Heart left ventricle (tissue), 16 donors: ENCODE data around the gene KIAA0408. TPM values are rescaled to one million over a fixed set of nuclear protein-coding genes. Genes with fewer than 3 reads are reported as not detected.

ENCODE experiments used
- ATAC-seq, 4 donors: fragments of 200-7000 bp; cut with Tn5 transposase; one replicate each; pipeline ENCODE4 v1.9.1; 2020 to 2022; ENCODE audit warnings: moderate library complexity in 4 of 4, mild to moderate bottlenecking in 3 of 4, moderate number of reproducible peaks in 1 of 4
- DNase-seq, 5 donors: peaks; one replicate each; pipeline ENCODE4 v3.0.0-alpha.2; 2020
- H3K27ac ChIP-seq, 12 donors: fragments of 200-600 bp; sonication (generic) in 4 of 12; one replicate each; pipeline versions ENCODE4 v1.5.0 to v1.8.0; 2016 to 2022; ENCODE audit warnings: mild to moderate bottlenecking in 2 of 12
- H3K27me3 ChIP-seq, 9 donors: fragments of 200-600 bp; sonication (generic) in 2 of 9; one replicate each; pipeline versions ENCODE4 v1.5.1 to v1.8.0; 2016 to 2022; ENCODE audit warnings: mild to moderate bottlenecking in 3 of 9
- H3K36me3 ChIP-seq, 9 donors: fragments of 200-600 bp; sonication (generic) in 2 of 9; one replicate each; pipeline versions ENCODE4 v1.5.0 to v1.8.0; 2018 to 2022; ENCODE audit warnings: mild to moderate bottlenecking in 2 of 9
- H3K4me1 ChIP-seq, 12 donors: fragments of 200-600 bp; sonication (generic) in 4 of 12; one replicate each; pipeline versions ENCODE4 v1.5.0 to v1.8.0; 2016 to 2022; ENCODE audit warnings: mild to moderate bottlenecking in 3 of 12
- H3K4me3 ChIP-seq, 12 donors: fragments of 200-600 bp; sonication (generic) in 4 of 12; one replicate each; pipeline versions ENCODE4 v1.5.0 to v1.8.0; 2017 to 2022; ENCODE audit warnings: mild to moderate bottlenecking in 9 of 12, moderate library complexity in 4 of 12
- H3K9me3 ChIP-seq, 12 donors: fragments of 200-600 bp; sonication (generic) in 4 of 12; one replicate each; pipeline versions ENCODE4 v1.5.0 to v1.8.0; 2016 to 2022; ENCODE audit warnings: mild to moderate bottlenecking in 1 of 12
- POLR2A ChIP-seq, 2 donors: fragments of 450-650 bp; IDR thresholded peaks; one replicate each; pipeline ENCODE4 v1.6.1; 2017; ENCODE audit warnings: antibody characterized with exemption in 2 of 2, mild to moderate bottlenecking in 2 of 2, moderate library complexity in 2 of 2
- WGBS, 4 donors: extraction: QIAGEN DNeasy Blood & Tissue Kit in 2 of 4; methylation state at CpG; one replicate each; pipeline versions ENCODE4 v1.1.5 to v1.1.7; 2013 to 2018; 5-methylcytosine and 5-hydroxymethylcytosine counted together
- intact Hi-C, 10 donors: fragments of 100-400 bp; cut with DNase I; formaldehyde crosslinking; loops; one replicate each; pipeline versions ENCODE4 v1.11.1 to v1.14.2; 2022
- polyA plus RNA-seq, 2 donors: library from polyadenylated mRNA; stranded (reverse); fragments of 200-250 nt; gene quantifications; one replicate each; pipeline ENCODE4 v1.2.3, GENCODE V29; 2013
- total RNA-seq, 9 donors: library from RNA; depleted of rRNA in 2 of 9; stranded (reverse); fragments of >200 nt in 2 of 9; fragmentation: NEBNext Ultra II Directional in 3 of 9; extraction: Animal tissue kit (Norgen Biotek cat#: 25700) in 3 of 9; gene quantifications; one replicate each; pipeline versions ENCODE4 v1.1.0 to v1.2.4, GENCODE V29; 2016 to 2023
- TF ChIP-seq, protein P1 (sequence below), 12 donors: fragments of 200-600 bp; sonication (generic) in 4 of 12; IDR thresholded peaks; one replicate each; pipeline versions ENCODE4 v1.5.0 to v1.8.0; 2018 to 2022; ENCODE audit warnings: antibody characterized with exemption in 12 of 12, mild to moderate bottlenecking in 5 of 12
- donor health status: ischemic (EF 13 %, LVEDD 7.1; RV severe dilation, severe dysfunction).
- donor health status: healthy with polysubstance abuse.
- donor health status: DM: no; HTN: yes; CAD: no.
- donor health status: DM: no; HTN: no; CAD: no.
- donor health status: ischemic (EF 25% LVEDD 6.9; RV normal size, moderate dysfunction).
- donor health status: ischemic (EF 25% LVEDD 5.7; RV mildly dilated, moderate dysfunction).
- donor health status: healthy.
- donor health status: DM: yes; HTN: yes; CAD: no.
- donor health status: ischemic (EF 35%, LVEDD 5.7; RV mildly dilated, moderate dysfunction).
- donor health status: nonischemic (EF 11% LVEDD 7.7; RV severe dilation, severe dysfunction).
- donor health status: DM: yes; HTN: yes; CAD: no.
- donor health status: PGD.
- donor health status: ischemic (EF 29% LVEDD 5.4; RV normal size, mild dysfunction).
- donor health status: nonischemic (EF 23%, LVEDD 6.1; RV moderate dilation, normal function).

Gene KIAA0408
- total and polyA plus RNA-seq, 11 donors = 0.28 to 3.3 (median 1.1) TPM

DNA sequence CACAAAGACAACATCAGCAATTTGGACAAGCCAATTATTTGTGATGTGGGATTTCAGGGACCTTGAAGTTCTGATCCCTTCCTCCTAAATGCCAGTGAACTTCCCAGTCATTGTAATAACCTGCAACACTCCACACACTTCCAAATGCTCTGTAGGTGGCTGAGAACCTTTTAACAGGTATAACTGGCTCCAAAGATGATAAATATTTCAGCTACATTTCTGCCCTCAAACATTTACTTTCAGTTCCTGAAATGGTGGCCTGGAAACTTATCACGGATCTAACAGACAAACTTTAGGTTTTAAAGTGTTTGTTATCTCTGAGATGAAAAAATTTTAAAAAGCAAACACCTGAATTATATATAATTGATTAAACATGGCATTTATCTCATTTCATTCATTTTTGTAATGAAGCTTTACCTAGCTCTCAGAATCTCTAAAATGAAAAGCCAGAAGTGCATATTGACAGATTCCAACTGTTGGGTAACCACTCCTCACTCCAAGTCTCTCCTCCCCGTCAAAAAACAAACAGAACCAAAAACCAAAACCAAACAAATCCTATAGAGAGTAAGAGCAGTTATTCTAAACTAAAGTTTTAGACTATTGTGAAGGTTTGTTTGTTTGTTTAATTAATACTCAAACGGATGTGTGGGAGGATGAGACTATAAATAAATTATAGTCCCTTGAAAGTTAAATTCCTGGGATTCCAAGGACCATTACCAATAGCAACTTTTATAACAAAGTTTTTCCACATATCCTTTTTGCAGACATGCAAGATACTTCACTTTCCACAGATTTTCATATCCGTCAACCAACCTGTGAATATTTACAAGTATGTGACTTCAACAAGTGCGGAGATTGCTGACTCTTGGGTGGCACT is 12.4 kb upstream of the KIAA0408 start:
- intact Hi-C loops = no loop called here
- H3K4me1 ChIP-seq = no peaks in the 10 kb centered on the region
- ATAC-seq = no peak
- H3K27me3 ChIP-seq = peaks cover 0 to 17% (median 0%) of the 10 kb centered on the region in 9 donors
- H3K36me3 ChIP-seq = peaks cover 0 to 10% (median 0%) of the 10 kb centered on the region in 9 donors
- no peak for DNase-seq
- no peaks in the 10 kb centered on the region for H3K9me3 ChIP-seq
- 64 to 70% (median 67%) methylated on average over 5 of the region's 5 CpGs for WGBS, 4 donors
- H3K27ac ChIP-seq = no peak overlapping the region
- H3K4me3 ChIP-seq = no peak overlapping the region
- TF ChIP-seq POLR2A (IDR thresholded peaks at IDR 0.05) = no peak
- TF ChIP-seq, protein P1, sequence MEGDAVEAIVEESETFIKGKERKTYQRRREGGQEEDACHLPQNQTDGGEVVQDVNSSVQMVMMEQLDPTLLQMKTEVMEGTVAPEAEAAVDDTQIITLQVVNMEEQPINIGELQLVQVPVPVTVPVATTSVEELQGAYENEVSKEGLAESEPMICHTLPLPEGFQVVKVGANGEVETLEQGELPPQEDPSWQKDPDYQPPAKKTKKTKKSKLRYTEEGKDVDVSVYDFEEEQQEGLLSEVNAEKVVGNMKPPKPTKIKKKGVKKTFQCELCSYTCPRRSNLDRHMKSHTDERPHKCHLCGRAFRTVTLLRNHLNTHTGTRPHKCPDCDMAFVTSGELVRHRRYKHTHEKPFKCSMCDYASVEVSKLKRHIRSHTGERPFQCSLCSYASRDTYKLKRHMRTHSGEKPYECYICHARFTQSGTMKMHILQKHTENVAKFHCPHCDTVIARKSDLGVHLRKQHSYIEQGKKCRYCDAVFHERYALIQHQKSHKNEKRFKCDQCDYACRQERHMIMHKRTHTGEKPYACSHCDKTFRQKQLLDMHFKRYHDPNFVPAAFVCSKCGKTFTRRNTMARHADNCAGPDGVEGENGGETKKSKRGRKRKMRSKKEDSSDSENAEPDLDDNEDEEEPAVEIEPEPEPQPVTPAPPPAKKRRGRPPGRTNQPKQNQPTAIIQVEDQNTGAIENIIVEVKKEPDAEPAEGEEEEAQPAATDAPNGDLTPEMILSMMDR (IDR thresholded peaks at IDR 0.05) = no peak

DNA sequence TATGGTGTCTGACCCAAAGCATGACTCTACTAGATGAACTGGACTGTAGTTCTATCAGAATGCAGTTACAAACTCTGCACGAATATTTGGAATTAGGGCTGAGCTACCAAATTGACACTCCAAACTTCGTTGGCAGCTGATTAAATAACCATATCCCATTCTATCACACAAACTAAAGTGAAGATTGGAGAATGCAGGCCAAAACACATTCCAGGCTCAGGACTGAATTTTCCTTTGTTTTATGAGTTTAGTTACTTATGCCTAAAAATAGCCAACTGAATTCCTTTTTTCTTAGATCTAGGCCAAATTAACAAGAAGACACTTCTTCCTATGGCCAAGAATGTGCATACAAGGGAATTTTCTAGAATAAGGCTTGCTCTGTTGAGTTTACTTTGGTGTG is 9.7 kb upstream of the KIAA0408 start:
- Histone ChIP-seq H3K4me1 (peaks cover 0 to 3% (median 0%) of the 10 kb centered on the region in 12 donors), H3K9me3 (no peaks in the 10 kb centered on the region), H3K27ac (no peak overlapping the region), H3K4me3 (no peak overlapping the region), H3K36me3 (no peaks in the 10 kb centered on the region), H3K27me3 (no peaks in the 10 kb centered on the region)
- TF ChIP-seq, protein P1 (IDR thresholded peaks at IDR 0.05) = no peak
- TF ChIP-seq POLR2A (IDR thresholded peaks at IDR 0.05) = no peak
- intact Hi-C loops = loop anchor here in 8 of 10 donors (5.0 to 10.0 kb wide), 7 partner anchors 66 to 176 kb away; no protein-coding TSS in a partner anchor
- WGBS, 4 donors = 75 to 92% (median 86%) methylated on average over 2 of the region's 2 CpGs
- no peak for ATAC-seq
- no peak for DNase-seq

DNA sequence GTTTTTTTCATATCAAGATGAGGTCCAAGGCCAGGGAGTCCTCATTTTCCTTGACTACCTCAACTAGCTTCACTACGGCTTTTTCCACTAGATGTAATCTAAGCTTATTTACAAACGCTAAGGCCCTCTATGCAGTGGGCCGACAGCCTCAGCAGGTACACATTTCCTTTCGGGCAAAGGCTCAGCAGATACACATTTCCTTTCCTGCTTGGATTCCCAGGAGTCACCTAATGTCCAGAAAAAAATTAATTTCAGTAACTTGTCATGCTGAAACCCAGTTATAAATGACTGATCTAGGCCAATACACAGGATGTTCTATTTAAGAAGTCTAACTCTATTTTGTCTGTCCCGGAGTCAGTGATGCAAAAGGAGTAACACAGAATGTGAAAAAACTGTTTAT is 7.2 kb upstream of the KIAA0408 start:
- no peak overlapping the region for H3K27ac ChIP-seq
- 67 to 72% (median 69%) methylated on average over 5 of the region's 5 CpGs for WGBS, 4 donors
- peaks cover 0 to 3% (median 0%) of the 10 kb centered on the region in 12 donors for H3K4me1 ChIP-seq

More for the DNA sequence above, 7.2 kb upstream of the KIAA0408 start:
- no peak for DNase-seq
- H3K36me3 ChIP-seq = no peaks in the 10 kb centered on the region
- no peak for ATAC-seq
- H3K9me3 ChIP-seq = no peaks in the 10 kb centered on the region
- TF ChIP-seq, protein P1 (IDR thresholded peaks at IDR 0.05) = no peak
- TF ChIP-seq POLR2A (IDR thresholded peaks at IDR 0.05) = no peak
- intact Hi-C loops = loop anchor here in 8 of 10 donors (5.0 to 10.0 kb wide), 7 partner anchors 68 to 178 kb away; no protein-coding TSS in a partner anchor
- H3K4me3 ChIP-seq = no peak overlapping the region
- H3K27me3 ChIP-seq = no peaks in the 10 kb centered on the region
